HAP-1 (cell line): ENCODE measurements around the gene S100G.

Experiments
- DNase-seq, 2 experiments: peaks; one replicate each; pipeline ENCODE4 v3.0.0-alpha.2; 2016 to 2020; ENCODE audit warnings: low spot score in 2 of 2
- H3K27me3 ChIP-seq: fragments of 250-450 bp; sonication (Bioruptor Pico); 2 replicates; pipeline ENCODE4 v1.5.1; 2020; ENCODE audit warnings: low read depth, mild to moderate bottlenecking, moderate library complexity
- H3K36me3 ChIP-seq: fragments of 250-450 bp; sonication (Bioruptor Pico); replicated peaks from 2 replicates; pipeline ENCODE4 v1.5.1; 2020; ENCODE audit warnings: mild to moderate bottlenecking
- H3K4me1 ChIP-seq: fragments of 250-450 bp; sonication (Bioruptor Pico); 2 replicates; pipeline ENCODE4 v1.5.1; 2020; ENCODE audit warnings: mild to moderate bottlenecking
- H3K4me3 ChIP-seq: fragments of 250-450 bp; sonication (Bioruptor Pico); 2 replicates; pipeline ENCODE4 v1.5.1; 2020; ENCODE audit warnings: mild to moderate bottlenecking, moderate library complexity
- H3K9me3 ChIP-seq: fragments of 250-450 bp; sonication (Bioruptor Pico); 2 replicates; pipeline ENCODE4 v1.5.1; 2020; ENCODE audit warnings: mild to moderate bottlenecking, moderate library complexity
- in situ Hi-C: fragments of 300-500 bp; cut with MboI; formaldehyde crosslinking; loops from 3 replicates; pipeline ENCODE4 v1.14.3; 2020; ENCODE audit warnings: low sequenced_read_pairs, inconsistent platforms, mixed read lengths

Gene S100G

DNA sequence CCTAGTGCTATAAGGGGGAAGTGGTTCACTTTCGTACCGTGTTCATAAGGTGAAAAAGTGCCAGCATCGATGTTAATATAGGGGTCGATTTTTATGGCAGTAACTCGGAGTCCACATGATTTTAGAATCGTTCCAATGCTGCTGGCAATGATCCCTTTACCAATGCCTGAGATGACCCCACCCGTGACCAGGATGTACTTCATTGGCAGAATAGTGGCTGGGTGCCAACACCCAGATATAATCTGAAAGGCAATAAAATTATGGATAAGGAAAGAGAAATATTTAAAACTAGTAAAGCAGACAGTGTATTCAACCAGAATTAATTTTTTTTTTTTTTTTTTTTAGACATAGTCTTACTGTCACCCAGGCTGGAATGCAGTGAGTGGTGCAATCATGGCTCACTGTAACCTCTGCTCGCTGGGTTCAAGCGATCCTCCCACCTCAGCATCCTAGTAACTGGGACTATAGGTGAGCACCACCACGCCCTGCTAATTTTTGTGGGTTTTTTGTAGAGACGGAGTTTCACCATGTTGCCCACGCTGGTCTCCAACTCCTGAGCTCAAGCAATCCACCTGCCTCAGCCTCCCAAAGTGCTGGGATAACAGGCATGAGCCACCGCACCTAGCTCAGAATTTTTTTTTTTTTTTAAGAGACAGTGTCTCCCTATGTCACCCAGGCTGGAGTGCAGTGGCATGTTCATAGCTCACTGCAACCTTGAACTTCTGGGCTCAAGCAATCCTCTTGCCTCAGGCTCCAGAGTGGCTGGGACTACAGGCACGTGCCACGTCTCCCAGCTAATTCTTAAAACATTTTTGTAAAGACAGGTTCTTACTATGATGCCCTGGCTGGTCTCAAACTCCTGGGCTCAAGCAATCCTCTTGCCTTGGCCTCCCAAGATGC, 53.0 kb downstream of the S100G start:
- H3K27me3 ChIP-seq: no peaks in the 10 kb centered on the region
- no peak for DNase-seq
- in situ Hi-C loops: no loop called here
- peaks cover 31% of the 10 kb centered on the region for H3K36me3 ChIP-seq
- H3K4me3 ChIP-seq: no peak overlapping the region
- no peaks in the 10 kb centered on the region for H3K4me1 ChIP-seq
- no peaks in the 10 kb centered on the region for H3K9me3 ChIP-seq
